Chondrocyte (in vitro differentiated cells): ENCODE data around the gene HOXB2. TPM values are rescaled to one million over a fixed set of nuclear protein-coding genes. Genes with fewer than 3 reads are reported as not detected.

Experiments used
- DNase-seq: peaks from one replicate; pipeline ENCODE4 v3.0.0; 2021; ENCODE audit warnings: mixed read lengths, low spot score
- H3K27ac Mint-ChIP-seq: one replicate; pipeline ENCODE4 v1.8.0; 2021; ENCODE audit warnings: mild to moderate bottlenecking, moderate library complexity, mixed read lengths; ENCODE audit not compliant: unreplicated experiment
- H3K27me3 Mint-ChIP-seq: 2 replicates; pipeline ENCODE4 v1.8.0; 2021; ENCODE audit warnings: low read depth, mixed read lengths
- H3K36me3 Mint-ChIP-seq: 2 replicates; pipeline ENCODE4 v1.8.0; 2021; ENCODE audit warnings: low read depth, mixed read lengths
- H3K4me1 Mint-ChIP-seq: 2 replicates; pipeline ENCODE4 v1.8.0; 2021; ENCODE audit warnings: low read depth, mild to moderate bottlenecking, mixed read lengths
- H3K4me3 Mint-ChIP-seq: one replicate; pipeline ENCODE4 v1.8.0; 2021; ENCODE audit warnings: mild to moderate bottlenecking, moderate library complexity, mixed read lengths; ENCODE audit not compliant: unreplicated experiment
- H3K9me3 Mint-ChIP-seq: 2 replicates; pipeline ENCODE4 v1.8.0; 2021; ENCODE audit warnings: low read depth, mixed read lengths
- CTCF ChIP-seq: fragments of 200-600 bp; sonication (generic); IDR thresholded peaks from 2 replicates; pipeline ENCODE4 v1.5.0; 2021; ENCODE audit warnings: antibody characterized with exemption, mild to moderate bottlenecking, moderate library complexity
- long read RNA-seq: library from polyadenylated mRNA; stranded (forward); transcript quantifications from one replicate; pipeline ENCODE4 v2.0.0, GENCODE V29; 2021
- total RNA-seq: library from RNA; stranded (reverse); gene quantifications from 3 replicates; pipeline ENCODE4 v1.2.1, GENCODE V29; 2021

HOXB2 gene
- total RNA-seq = 0.72 TPM in 2 of 3 replicates, not detected in the other
- long read RNA-seq, partial matches to known transcripts = 0 of 1 reads
- long read RNA-seq, other reads (novel, unspliced or antisense) = 0 of 1 reads

GRCh38 chr17:48545022-48545375 lies at the start of gene HOXB2:
Gene HOXB2 (minus strand): TSS chr17:48545109. CDS start chr17:48544911, 198 bp downstream.
- no peak for TF ChIP-seq CTCF
- Mint-ChIP-seq H3K36me3 (peaks cover 4% of the 10 kb centered on the region), H3K4me3 (peak within 1 kb of the TSS; percentile 70), H3K4me1 (peaks cover 8% of the 10 kb centered on the region), H3K9me3 (no peaks in the 10 kb centered on the region), H3K27ac (peak within 1 kb of the TSS; percentile 68), H3K27me3 (peaks cover 78% of the 10 kb centered on the region)
- no peak for DNase-seq

GRCh38 chr17:48593840-48594537 lies 49.1 kb upstream of the HOXB2 start:
- TF ChIP-seq CTCF = peak; percentile 80
- Mint-ChIP-seq H3K4me1 (peaks cover 16% of the 10 kb centered on the region), H3K27ac (no peak overlapping the region), H3K36me3 (peaks cover 2% of the 10 kb centered on the region), H3K27me3 (peaks cover 94% of the 10 kb centered on the region), H3K9me3 (no peaks in the 10 kb centered on the region), H3K4me3 (no peak overlapping the region)
- DNase-seq = no peak

GRCh38 chr17:48593126-48593829 lies 48.4 kb upstream of the HOXB2 start, which contains the start of gene HOXB5:
Gene HOXB5 (minus strand): TSS chr17:48593779. CDS start chr17:48593682, 97 bp downstream.
- no peak for DNase-seq
- Mint-ChIP-seq H3K27me3 (peaks cover 94% of the 10 kb centered on the region), H3K9me3 (no peaks in the 10 kb centered on the region), H3K4me3 (no peak within 1 kb of the TSS), H3K36me3 (peaks cover 2% of the 10 kb centered on the region), H3K4me1 (peaks cover 15% of the 10 kb centered on the region), H3K27ac (no peak within 1 kb of the TSS)
- no peak for TF ChIP-seq CTCF

- Mint-ChIP-seq H3K27me3 (peaks cover 94% of the 10 kb centered on the region), H3K9me3 (no peaks in the 10 kb centered on the region), H3K36me3 (peaks cover 2% of the 10 kb centered on the region), H3K4me1 (peaks cover 10% of the 10 kb centered on the region), H3K27ac (no peak overlapping the region), H3K4me3 (no peak overlapping the region)
- no peak for DNase-seq
- TF ChIP-seq CTCF = no peak
These were observed 47.7 kb upstream of the HOXB2 start for GRCh38 chr17:48592577-48592976.

- Mint-ChIP-seq H3K9me3 (no peaks in the 10 kb centered on the region), H3K4me3 (no peak overlapping the region), H3K27ac (no peak overlapping the region), H3K4me1 (peaks cover 10% of the 10 kb centered on the region), H3K36me3 (peaks cover 2% of the 10 kb centered on the region), H3K27me3 (peaks cover 94% of the 10 kb centered on the region)
- no peak for TF ChIP-seq CTCF
- DNase-seq = no peak
These were observed 47.2 kb upstream of the HOXB2 start for GRCh38 chr17:48592057-48592514.
